D721Med (cell line): ENCODE results near the gene INCA1.
A peak's percentile ranks its signal among the peaks of the same experiment; 100 is the strongest.

Source experiments
- DNase-seq: peaks from one replicate; pipeline ENCODE4 v3.0.0; 2011; ENCODE audit warnings: low spot score; ENCODE audit not compliant: insufficient read length
- FAIRE-seq: peaks from 2 replicates; lab custom pipeline; 2011; peaks lifted over from hg19 to GRCh38; lab: Jason Lieb, UNC
- TF ChIP-seq, protein P1 (sequence below): IDR thresholded peaks from 2 replicates; pipeline ENCODE4 v1.5.1; 2012; ENCODE audit warnings: mild to moderate bottlenecking, control low read depth; ENCODE audit not compliant: insufficient read depth; ENCODE audit errors: missing control alignments

INCA1 gene

DNA sequence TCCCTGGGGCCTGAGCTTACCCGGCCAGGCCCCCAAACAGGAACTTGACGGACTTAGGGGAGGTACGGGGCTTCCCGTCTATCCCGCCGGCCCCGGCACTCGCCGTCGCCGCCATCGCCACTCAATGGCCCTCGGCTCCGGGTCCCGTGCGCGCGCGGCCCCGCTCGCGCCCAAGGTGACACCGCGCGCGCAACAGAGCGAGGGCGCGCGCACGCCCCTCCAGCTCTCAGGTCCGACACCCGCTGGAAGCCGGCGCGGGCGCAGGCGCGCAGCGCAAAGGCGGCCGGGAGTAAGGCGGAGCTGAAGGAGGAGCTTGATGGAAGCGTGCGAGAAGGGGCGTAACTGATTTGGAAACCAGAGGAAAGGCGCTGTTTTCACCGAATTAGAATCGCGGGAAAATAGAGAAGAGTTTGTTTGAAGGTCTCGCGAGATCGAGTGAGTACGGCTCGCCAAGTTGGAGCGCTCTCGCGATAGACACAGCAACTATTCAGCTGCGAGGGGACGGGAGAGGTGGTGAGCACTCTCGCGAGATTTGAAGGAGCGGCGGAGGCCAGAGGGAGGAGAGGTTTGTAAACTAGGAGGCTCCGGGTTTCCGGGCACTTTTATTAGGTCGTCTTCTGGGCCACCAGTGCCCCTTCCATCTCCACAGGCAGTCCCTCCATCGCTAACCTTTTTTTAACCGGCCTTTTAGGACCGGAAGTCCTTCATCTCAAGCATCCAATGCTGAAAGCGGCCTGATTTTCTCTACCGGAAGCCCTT is 57.3 kb downstream of the INCA1 start, which contains the start of the genes RNF167 and SLC25A11:
Gene RNF167 (plus strand): TSS at position 473 of the 759 bp plus-strand sequence. CDS start 642 bp downstream, outside the sequence.
Gene SLC25A11 (minus strand): TSS at position 251 of the 759 bp plus-strand sequence. CDS start 136 bp downstream, at position 115.
- DNase-seq (peak; percentile 95), FAIRE-seq (no peak)
- TF ChIP-seq, protein P1, sequence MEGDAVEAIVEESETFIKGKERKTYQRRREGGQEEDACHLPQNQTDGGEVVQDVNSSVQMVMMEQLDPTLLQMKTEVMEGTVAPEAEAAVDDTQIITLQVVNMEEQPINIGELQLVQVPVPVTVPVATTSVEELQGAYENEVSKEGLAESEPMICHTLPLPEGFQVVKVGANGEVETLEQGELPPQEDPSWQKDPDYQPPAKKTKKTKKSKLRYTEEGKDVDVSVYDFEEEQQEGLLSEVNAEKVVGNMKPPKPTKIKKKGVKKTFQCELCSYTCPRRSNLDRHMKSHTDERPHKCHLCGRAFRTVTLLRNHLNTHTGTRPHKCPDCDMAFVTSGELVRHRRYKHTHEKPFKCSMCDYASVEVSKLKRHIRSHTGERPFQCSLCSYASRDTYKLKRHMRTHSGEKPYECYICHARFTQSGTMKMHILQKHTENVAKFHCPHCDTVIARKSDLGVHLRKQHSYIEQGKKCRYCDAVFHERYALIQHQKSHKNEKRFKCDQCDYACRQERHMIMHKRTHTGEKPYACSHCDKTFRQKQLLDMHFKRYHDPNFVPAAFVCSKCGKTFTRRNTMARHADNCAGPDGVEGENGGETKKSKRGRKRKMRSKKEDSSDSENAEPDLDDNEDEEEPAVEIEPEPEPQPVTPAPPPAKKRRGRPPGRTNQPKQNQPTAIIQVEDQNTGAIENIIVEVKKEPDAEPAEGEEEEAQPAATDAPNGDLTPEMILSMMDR = no peak

- no peak for FAIRE-seq
- TF ChIP-seq, protein P1 = no peak
- no peak for DNase-seq
Measured at GRCh38 chr17:4939546-4939795, 57.9 kb downstream of the INCA1 start.

GRCh38 chr17:4938688-4939545 is 58.4 kb downstream of the INCA1 start:
- FAIRE-seq (no peak), DNase-seq (no peak)
- TF ChIP-seq, protein P1 = no peak
